Astrocyte of the cerebellum (primary cell): Measurements from ENCODE around the gene MGAT5.
A peak's percentile ranks its signal among the peaks of the same experiment; 100 is the strongest.

Experiments used
- DNase-seq: peaks from one replicate; pipeline ENCODE4 v3.0.0-alpha.2; 2011; ENCODE audit warnings: low read depth
- H3K4me3 ChIP-seq: 2 replicates; pipeline ENCODE4 v1.5.1; 2011; ENCODE audit warnings: mild to moderate bottlenecking, low read depth, low read length, moderate library complexity
- CTCF ChIP-seq: IDR thresholded peaks from 2 replicates; pipeline ENCODE4 v1.5.1; 2012; ENCODE audit warnings: low read length, low read depth, moderate library complexity, mild to moderate bottlenecking; ENCODE audit errors: missing control alignments
- in situ Hi-C: cut with HindIII; loops from 2 replicates; pipeline ENCODE4 v1.10.0; 2017; ENCODE audit warnings: low sequenced_read_pairs

MGAT5 gene

GRCh38 chr2:134457765-134458472 lies 204.0 kb downstream of the MGAT5 start:
- no peak overlapping the region for H3K4me3 ChIP-seq
- in situ Hi-C loops: loop anchor here (25.0 kb wide), 1 partner anchor 454 kb away; the partner anchor contains the start of gene CCNT2
- TF ChIP-seq CTCF: no peak
- no peak for DNase-seq

- DNase-seq: no peak
- in situ Hi-C loops: loop anchor here (25.0 kb wide), 1 partner anchor 454 kb away; the partner anchor contains the start of gene CCNT2
- no peak overlapping the region for H3K4me3 ChIP-seq
- TF ChIP-seq CTCF: no peak
Measured at GRCh38 chr2:134458473-134458853, 204.6 kb downstream of the MGAT5 start.

GRCh38 chr2:134458950-134459349 lies 205.1 kb downstream of the MGAT5 start:
- in situ Hi-C loops: loop anchor here (25.0 kb wide), 1 partner anchor 453 kb away; the partner anchor contains the start of gene CCNT2
- TF ChIP-seq CTCF: no peak
- H3K4me3 ChIP-seq: no peak overlapping the region
- DNase-seq: no peak

- DNase-seq: no peak
- in situ Hi-C loops: loop anchor here (25.0 kb wide), 1 partner anchor 452 kb away; the partner anchor contains the start of gene CCNT2
- no peak overlapping the region for H3K4me3 ChIP-seq
- TF ChIP-seq CTCF: no peak
Measured at GRCh38 chr2:134459706-134460406, 206.0 kb downstream of the MGAT5 start.

GRCh38 chr2:134460583-134460998 lies 206.7 kb downstream of the MGAT5 start:
- in situ Hi-C loops: loop anchor here (25.0 kb wide), 1 partner anchor 452 kb away; the partner anchor contains the start of gene CCNT2
- peak; percentile 76 for TF ChIP-seq CTCF
- peak; percentile 41 for DNase-seq
- no peak overlapping the region for H3K4me3 ChIP-seq

GRCh38 chr2:134461511-134461910 lies 207.6 kb downstream of the MGAT5 start:
- no peak overlapping the region for H3K4me3 ChIP-seq
- TF ChIP-seq CTCF: no peak
- in situ Hi-C loops: loop anchor here (25.0 kb wide), 1 partner anchor 451 kb away; the partner anchor contains the start of gene CCNT2
- DNase-seq: no peak
